IMR-90 (cell line): ENCODE measurements around the gene PPP1R2.

Source experiments
- MAFK ChIP-seq: IDR thresholded peaks from 2 replicates; pipeline ENCODE4 v1.6.1; 2012; ENCODE audit warnings: low read depth, low read length, improper control_type of control experiment
- TF ChIP-seq, protein P1 (sequence below): conservative IDR thresholded peaks from 2 replicates; pipeline ENCODE4 v1.5.1; 2012; ENCODE audit warnings: mild to moderate bottlenecking, low read depth, low read length, improper control_type of control experiment

DNA sequence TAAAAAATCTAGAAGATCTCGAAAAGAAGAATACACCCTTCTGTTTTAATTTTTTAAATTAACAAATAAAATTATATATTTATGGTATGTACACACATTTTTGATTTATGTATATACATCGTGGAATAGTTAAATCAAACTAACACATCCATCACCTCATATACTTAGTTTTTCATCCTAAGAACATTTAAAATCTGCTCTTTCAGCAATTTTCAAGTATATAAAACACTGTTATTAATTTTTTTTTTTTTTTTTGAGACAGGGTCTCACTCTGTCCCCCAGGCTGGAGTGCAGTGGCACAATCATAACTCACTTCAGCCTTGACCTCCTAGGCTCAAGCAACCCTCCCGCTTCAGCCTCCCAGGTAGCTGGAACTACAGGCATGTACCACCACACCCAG lies 67.5 kb downstream of the PPP1R2 start:
- TF ChIP-seq MAFK: peak; percentile 39
- TF ChIP-seq, protein P1, sequence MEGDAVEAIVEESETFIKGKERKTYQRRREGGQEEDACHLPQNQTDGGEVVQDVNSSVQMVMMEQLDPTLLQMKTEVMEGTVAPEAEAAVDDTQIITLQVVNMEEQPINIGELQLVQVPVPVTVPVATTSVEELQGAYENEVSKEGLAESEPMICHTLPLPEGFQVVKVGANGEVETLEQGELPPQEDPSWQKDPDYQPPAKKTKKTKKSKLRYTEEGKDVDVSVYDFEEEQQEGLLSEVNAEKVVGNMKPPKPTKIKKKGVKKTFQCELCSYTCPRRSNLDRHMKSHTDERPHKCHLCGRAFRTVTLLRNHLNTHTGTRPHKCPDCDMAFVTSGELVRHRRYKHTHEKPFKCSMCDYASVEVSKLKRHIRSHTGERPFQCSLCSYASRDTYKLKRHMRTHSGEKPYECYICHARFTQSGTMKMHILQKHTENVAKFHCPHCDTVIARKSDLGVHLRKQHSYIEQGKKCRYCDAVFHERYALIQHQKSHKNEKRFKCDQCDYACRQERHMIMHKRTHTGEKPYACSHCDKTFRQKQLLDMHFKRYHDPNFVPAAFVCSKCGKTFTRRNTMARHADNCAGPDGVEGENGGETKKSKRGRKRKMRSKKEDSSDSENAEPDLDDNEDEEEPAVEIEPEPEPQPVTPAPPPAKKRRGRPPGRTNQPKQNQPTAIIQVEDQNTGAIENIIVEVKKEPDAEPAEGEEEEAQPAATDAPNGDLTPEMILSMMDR: no peak
